Left renal cortex interstitium (tissue), 4 donors: ENCODE measurements around the gene NUAK1. TPM values are rescaled to one million over a fixed set of nuclear protein-coding genes. Genes with fewer than 3 reads are reported as not detected.

Experiments
- DNase-seq, 4 donors: peaks; one replicate each; pipeline ENCODE4 v3.0.0-alpha.2; 2013; ENCODE audit warnings: low read depth in 4 of 4, low spot score in 2 of 4, missing footprints in 1 of 4
- polyA plus RNA-seq, 4 donors: library from polyadenylated mRNA; unstranded; fragments of 120-200 nt; gene quantifications; one replicate each; pipeline ENCODE4 v1.2.1, GENCODE V29; 2013; ENCODE audit not compliant: insufficient read length in 4 of 4

NUAK1 gene
- polyA plus RNA-seq, 4 donors = 9.3 to 10.7 (median 10.1) TPM

- DNase-seq = no peak
Observed at GRCh38 chr12:106086696-106087095, 52.1 kb downstream of the NUAK1 start.

GRCh38 chr12:106085213-106085612 lies 53.5 kb downstream of the NUAK1 start:
- no peak for DNase-seq

- no peak for DNase-seq
Observed at GRCh38 chr12:106084759-106085158, 54.0 kb downstream of the NUAK1 start.

GRCh38 chr12:106084014-106084671 lies 54.6 kb downstream of the NUAK1 start:
- DNase-seq = no peak

GRCh38 chr12:106082216-106083175 lies 56.3 kb downstream of the NUAK1 start:
- no peak for DNase-seq

GRCh38 chr12:106081606-106082005 lies 57.1 kb downstream of the NUAK1 start:
- no peak for DNase-seq

- no peak for DNase-seq
Observed at GRCh38 chr12:106080791-106081170, 58.0 kb downstream of the NUAK1 start.

GRCh38 chr12:106080041-106080790 lies 58.5 kb downstream of the NUAK1 start:
- no peak for DNase-seq

- DNase-seq = no peak
Observed at GRCh38 chr12:106079148-106079738, 59.5 kb downstream of the NUAK1 start.

- no peak for DNase-seq
Observed at GRCh38 chr12:106078358-106079010, 60.3 kb downstream of the NUAK1 start.

GRCh38 chr12:106074706-106075392 lies 63.9 kb downstream of the NUAK1 start:
- peak in 1 of 4 donors; percentile 75 for DNase-seq

- DNase-seq = no peak
Observed at GRCh38 chr12:106074361-106074705, 64.4 kb downstream of the NUAK1 start.

GRCh38 chr12:106073179-106073578 lies 65.6 kb downstream of the NUAK1 start:
- DNase-seq = no peak

- no peak for DNase-seq
Observed at GRCh38 chr12:106072751-106073150, 66.0 kb downstream of the NUAK1 start.

GRCh38 chr12:106071686-106072085 lies 67.1 kb downstream of the NUAK1 start:
- no peak for DNase-seq

- DNase-seq = no peak
Observed at GRCh38 chr12:106070611-106071010, 68.1 kb downstream of the NUAK1 start.

- no peak for DNase-seq
Observed at GRCh38 chr12:106070147-106070546, 68.6 kb downstream of the NUAK1 start.

GRCh38 chr12:106068296-106068695 lies 70.5 kb downstream of the NUAK1 start:
- no peak for DNase-seq

- DNase-seq = no peak
Observed at GRCh38 chr12:106067606-106068205, 71.0 kb downstream of the NUAK1 start.
